ENCODE data around the gene PLCH1.

- TF ChIP-seq, protein P1, sequence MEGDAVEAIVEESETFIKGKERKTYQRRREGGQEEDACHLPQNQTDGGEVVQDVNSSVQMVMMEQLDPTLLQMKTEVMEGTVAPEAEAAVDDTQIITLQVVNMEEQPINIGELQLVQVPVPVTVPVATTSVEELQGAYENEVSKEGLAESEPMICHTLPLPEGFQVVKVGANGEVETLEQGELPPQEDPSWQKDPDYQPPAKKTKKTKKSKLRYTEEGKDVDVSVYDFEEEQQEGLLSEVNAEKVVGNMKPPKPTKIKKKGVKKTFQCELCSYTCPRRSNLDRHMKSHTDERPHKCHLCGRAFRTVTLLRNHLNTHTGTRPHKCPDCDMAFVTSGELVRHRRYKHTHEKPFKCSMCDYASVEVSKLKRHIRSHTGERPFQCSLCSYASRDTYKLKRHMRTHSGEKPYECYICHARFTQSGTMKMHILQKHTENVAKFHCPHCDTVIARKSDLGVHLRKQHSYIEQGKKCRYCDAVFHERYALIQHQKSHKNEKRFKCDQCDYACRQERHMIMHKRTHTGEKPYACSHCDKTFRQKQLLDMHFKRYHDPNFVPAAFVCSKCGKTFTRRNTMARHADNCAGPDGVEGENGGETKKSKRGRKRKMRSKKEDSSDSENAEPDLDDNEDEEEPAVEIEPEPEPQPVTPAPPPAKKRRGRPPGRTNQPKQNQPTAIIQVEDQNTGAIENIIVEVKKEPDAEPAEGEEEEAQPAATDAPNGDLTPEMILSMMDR (IDR thresholded peaks at IDR 0.05) = peak; percentile 47 to 71 (median 64)
- TF ChIP-seq POLR2A (IDR thresholded peaks at IDR 0.05) = no peak
Observed at GRCh38 chr3:155701882-155702465, 42.9 kb downstream of the PLCH1 start.

Data from uterus (tissue), 2 donors.